HG03457 (cell line): ENCODE data around the gene VGLL3.
"Not testable (repeated sequence)": the region's sequence is repeated elsewhere in the genome, so short reads cannot be mapped to it uniquely, and the experiment has no call there.

Experiments used
- ATAC-seq: cut with Tn5 transposase; IDR thresholded peaks from one replicate; pipeline ENCODE4 v1.9.1; 2021; ENCODE audit warnings: moderate number of reproducible peaks; ENCODE audit not compliant: unreplicated experiment

VGLL3 gene

GRCh38 chr3:86990012-86990733 is 776 bp downstream of the VGLL3 start:
- ATAC-seq: no peak

DNA sequence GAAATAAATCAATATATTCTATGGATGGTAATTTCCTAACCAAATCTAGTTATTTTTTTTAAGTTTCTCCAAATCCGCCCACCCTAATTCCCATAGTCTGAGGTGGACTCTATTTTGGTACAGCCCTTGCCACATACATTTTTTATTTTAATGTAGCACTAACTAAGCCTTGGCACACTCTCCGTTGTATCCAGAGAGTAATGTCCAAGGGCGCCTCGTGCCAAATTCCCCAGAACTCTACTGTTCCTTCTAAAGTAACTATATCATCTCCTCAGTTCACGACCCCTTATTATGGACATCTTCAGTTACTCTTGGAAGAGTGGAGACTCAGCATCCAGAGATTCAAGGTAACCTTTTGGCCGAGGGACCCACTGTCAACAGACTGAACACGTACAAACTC is 1.3 kb downstream of the VGLL3 start:
- no peak for ATAC-seq

DNA sequence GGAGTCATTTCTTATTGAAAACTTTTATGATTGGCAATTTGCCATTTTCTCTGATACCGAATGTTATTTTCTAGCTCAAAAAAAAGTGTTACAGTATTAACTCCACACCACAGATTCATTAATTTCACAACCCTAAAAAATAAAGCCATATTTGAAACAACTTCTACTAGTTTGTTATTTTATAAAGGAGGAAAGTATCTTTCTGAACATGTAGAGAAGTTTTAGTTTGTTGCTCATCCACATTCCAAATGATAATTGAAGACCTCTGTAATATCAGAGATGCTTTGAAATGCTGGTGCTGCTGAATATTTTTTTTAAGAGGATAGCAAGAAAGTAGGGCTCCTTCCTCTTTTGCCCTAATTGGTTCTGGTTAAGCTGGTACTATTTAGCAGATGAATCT is 1.9 kb downstream of the VGLL3 start:
- ATAC-seq: no peak

DNA sequence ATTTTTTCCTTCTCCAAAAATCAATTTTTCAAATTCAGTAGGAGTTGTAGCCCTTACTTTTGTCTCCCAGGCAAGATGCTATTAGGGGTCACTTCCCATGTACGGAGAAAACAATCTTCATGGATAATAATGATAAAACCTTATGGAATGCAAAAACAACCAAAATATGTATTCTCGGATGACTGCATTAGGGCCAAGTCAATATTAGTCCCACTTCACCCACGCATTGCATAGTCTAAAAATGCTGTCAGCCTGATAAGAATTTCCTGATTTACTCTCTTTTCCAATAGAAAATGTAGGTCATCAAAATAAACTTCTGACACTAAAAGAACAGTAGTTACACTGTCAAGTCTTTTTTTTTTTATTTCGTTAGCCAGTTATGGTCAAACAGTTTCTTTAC is 2.7 kb downstream of the VGLL3 start:
- ATAC-seq: no peak

DNA sequence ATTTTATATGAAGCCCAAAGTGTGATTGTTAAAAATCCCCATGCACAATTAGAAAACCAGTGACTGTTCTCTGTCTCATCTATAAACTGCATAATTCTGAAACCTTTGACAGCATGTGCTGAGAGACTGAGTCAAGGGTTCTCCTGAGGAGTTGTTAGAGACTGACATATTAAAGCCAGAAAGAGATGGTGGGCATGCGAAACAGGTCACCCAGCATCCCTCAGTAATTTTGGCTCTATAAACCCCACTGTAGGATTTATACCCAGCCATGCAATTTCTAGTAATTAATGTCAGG is 3.6 kb downstream of the VGLL3 start:
- no peak for ATAC-seq

DNA sequence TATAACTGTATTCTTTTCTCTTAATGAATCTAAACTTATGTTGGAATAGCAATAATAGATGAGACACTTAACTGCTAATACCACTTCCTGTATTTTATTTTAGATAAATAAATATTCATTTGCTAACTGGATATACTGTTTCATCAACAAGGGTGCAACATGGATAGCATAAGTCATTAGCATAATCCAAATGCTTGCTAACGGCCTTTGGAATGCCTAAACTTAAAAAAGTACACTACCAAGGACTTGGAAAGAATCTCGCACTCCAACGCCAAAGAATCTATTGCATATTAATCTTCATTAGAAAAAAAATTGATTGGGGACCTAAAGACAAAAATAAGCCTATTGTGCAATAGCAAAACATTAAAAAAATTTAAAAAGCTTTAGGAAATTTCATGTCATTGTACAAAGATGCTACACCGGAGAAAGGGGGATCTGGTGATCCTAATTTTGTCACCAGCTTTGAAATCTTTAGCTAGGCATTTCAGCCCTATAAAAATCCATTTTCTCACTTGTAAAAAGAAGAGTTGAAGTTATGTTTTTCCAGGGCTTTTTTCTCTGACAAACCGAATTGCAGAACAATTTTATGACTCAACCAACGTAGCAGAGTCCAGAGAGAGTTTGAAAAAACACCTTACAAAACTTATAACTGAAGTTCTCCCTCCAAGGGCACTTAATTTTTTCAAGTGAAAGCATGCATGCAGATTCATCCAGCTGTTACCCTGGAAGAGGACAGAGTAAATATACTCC is 4.1 kb downstream of the VGLL3 start:
- no peak for ATAC-seq

- no peak for ATAC-seq
These were observed 5.6 kb downstream of the VGLL3 start for GRCh38 chr3:86985181-86985826.

DNA sequence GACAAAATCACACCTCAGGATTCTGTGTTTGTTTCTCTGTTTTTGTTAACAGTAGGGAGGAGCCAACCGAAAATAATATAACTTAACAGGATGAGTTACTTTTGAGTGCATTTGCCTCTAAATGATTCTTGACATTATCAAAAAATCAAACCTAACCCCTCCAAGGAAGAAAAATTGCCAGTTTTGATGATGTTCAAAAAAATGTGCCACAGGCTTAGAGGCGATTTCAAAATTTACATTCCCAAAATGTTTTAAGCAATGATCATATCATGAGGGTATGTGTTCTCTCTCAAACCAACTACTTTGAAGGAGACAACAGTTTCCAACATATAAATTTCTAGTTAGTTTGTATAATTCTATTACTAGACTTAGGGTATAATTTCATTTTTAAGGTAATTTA is 6.7 kb downstream of the VGLL3 start:
- no peak for ATAC-seq

- ATAC-seq: no peak
These were observed 8.1 kb downstream of the VGLL3 start for GRCh38 chr3:86982883-86983282.

DNA sequence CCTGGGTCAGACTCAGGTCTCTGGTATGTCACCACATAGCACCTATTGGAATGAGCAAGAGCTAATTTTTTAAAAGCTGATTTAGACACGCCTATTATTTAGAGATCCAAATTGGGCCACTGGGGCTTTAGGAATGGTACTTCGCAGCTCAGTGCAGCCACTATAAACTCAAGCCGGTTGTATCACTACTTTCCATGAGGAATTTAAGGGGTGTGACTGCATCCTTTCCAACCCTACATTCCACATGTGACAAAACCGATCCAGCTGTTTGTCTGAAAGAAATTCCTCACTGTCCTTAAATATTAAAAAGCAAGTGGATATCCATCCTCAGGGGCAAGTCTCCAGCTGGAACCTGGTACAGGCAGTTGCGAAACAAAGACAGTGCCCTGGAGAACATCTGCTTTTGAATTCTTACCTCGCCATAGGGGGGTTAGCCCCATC is 12.8 kb downstream of the VGLL3 start:
- no peak for ATAC-seq

GRCh38 chr3:86976219-86976618 is 14.7 kb downstream of the VGLL3 start:
- ATAC-seq: no peak

DNA sequence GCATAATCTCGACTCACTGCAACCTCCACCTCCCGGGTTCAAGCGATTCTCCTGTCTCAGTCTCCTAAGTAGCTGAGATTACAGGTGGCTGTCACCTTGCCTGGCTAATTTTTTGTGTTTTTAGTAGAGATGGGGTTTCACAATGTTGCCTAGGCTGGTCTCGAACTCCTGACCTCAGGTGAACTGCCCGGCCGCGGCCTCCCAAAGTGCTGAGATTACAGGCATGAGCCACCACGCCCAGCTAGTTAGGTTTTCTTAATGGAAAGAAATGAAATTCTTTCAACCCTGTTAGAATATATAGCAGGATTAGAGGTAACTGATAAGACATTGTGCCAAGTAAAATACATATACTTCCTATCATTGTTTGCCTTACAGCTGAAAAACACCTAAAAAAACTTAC is 16.8 kb downstream of the VGLL3 start:
- not testable (repeated sequence) for ATAC-seq

DNA sequence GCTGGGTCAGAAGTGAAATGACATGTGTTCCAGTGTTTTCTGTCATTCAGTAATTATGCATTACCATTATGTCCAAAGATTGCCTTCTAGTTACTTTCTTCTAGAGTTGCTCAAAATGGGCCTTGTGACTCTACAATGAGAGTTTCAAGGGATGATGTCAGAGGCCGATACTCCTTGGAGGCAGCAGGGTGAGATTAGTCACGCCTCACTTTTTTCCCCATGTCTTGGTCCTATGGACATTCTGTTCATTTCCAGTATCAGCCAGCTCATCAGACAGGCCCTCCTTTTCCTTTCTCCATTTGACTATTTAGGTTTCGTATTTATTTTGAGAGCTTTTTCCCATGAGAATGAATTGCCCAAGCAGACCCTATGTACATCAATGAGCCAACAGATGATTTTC is 17.5 kb downstream of the VGLL3 start:
- no peak for ATAC-seq

DNA sequence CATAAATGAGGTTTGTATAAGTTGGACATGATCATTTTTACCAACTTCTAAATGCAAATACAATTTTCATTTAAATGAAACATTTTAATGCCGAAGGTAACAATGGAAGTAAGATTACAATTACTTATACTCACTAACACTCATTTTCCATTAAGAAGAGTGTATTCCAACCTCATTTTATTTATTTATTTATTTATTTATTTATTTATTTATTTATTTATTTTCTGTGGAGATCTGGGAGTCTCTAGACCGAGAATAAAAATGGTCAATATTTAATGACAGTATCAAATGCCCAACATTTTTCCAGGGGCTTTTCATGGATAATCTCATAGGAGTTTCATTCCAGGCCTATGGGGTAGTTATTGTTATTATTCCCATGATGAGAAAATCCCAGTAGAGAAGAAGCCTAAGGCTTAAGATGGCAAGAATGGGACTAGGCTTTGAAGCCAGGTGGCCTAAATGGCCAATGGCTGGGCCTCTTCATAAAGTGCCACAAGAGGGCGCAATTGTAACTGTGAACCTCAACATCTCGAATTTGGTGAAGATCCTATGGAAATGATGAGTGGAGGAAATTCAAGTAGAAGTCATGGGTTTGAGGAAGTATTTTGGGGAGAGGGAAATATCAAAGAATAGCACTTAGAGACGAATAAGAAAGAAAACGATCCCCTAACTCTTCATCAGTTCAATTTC is 21.3 kb downstream of the VGLL3 start:
- no peak for ATAC-seq

DNA sequence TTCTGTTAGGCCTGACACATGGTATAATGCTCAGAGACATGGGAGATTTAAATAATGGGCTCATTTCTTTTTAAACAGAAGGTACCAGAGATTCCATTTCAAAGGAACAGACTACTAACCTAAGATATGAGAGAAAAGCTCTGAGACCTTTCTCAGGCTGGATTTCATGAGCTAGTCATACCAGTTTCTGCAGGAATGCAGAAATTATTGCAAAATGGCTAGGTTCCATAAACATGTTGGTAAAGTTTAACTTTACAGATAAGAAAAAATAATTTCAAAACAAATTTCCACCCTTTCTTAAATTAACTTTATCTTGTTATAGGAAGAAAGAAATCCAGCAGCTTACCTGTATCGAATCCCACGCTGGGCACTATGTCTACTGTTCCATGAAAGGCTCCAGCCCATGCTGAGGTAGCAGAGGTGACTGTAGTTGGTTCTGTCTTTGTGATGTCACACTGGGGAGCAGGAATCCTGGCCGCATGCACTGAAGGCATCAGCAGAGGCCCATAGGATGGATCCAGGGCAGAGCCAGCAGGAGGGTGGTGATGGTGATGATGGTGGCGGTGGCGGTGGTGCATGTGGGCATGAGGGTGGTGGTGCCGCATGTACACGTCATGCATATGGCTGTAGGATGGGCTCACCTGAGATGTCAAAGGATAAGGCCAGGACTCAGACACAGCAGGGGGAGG is 22.6 kb downstream of the VGLL3 start:
- no peak for ATAC-seq

DNA sequence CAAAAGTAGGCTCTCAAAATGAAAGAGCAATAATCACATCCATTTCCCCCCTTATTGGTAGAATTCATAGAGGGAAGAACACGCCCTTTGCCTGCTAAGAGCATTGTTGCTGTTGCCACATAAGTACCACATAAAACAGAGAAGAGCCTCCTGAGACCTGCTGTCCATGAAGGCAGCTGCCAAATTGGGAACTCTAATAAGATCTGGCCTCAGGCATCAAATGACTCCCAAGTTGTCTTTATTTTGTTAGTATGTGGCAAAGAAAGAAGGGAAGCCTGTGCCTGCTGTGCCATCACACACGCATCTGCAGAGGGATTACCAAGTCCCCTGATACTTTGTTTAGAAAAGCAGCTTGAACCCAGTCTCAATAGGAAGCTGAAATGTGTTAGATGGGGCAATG is 23.9 kb downstream of the VGLL3 start:
- ATAC-seq: no peak

GRCh38 chr3:86965166-86965565 is 25.8 kb downstream of the VGLL3 start:
- ATAC-seq: no peak

GRCh38 chr3:86963611-86964010 is 27.3 kb downstream of the VGLL3 start:
- ATAC-seq: no peak

GRCh38 chr3:86961297-86961696 is 29.7 kb downstream of the VGLL3 start:
- ATAC-seq: no peak

- no peak for ATAC-seq
These were observed 30.4 kb downstream of the VGLL3 start for GRCh38 chr3:86960550-86960949.

DNA sequence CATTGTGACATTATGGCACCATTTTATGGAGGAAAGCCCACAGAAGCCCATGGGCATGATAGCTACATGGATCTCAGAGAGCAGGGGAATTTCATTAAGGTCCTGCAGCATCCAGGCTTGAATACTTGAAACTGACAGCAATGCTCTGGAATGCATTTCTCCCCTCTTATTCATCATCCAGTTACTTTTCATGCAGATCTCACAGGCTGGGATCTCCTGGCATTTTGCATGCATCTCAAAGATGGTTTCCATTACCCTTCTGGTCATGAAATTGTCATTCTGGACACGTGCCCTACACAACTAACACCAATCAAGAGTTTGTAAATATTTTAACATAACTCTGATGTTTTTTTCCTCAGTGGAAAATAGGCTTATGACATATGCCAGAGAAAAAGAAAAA is 32.4 kb downstream of the VGLL3 start:
- ATAC-seq: no peak
